Memory B cell (primary cell): ENCODE data around the gene GIMD1.
"Not testable (repeated sequence)": the region's sequence is repeated elsewhere in the genome, so short reads cannot be mapped to it uniquely, and the experiment has no call there.

Source experiments
- ATAC-seq: fragments of 150-1000 bp; cut with Tn5 transposase; 2 replicates; pipeline ENCODE4 v1.10.0; 2021; ENCODE audit warnings: low read depth, mild to moderate bottlenecking, moderate library complexity
- DNase-seq, 2 donors: peaks; one replicate each; pipeline ENCODE4 v3.0.0; 2022; ENCODE audit warnings: low spot score in 2 of 2
- H3K27ac Mint-ChIP-seq: one replicate; pipeline ENCODE4 v1.8.0; 2022; ENCODE audit warnings: mild to moderate bottlenecking, moderate library complexity, mixed read lengths
- H3K27me3 Mint-ChIP-seq: one replicate; pipeline ENCODE4 v1.8.0; 2022; ENCODE audit warnings: mixed read lengths
- H3K36me3 Mint-ChIP-seq: one replicate; pipeline ENCODE4 v1.8.0; 2022; ENCODE audit warnings: mild to moderate bottlenecking, mixed read lengths
- H3K4me1 Mint-ChIP-seq: one replicate; pipeline ENCODE4 v1.8.0; 2022; ENCODE audit warnings: mixed read lengths
- H3K4me3 Mint-ChIP-seq: one replicate; pipeline ENCODE4 v1.8.0; 2022; ENCODE audit warnings: mild to moderate bottlenecking, moderate library complexity, mixed read lengths
- H3K9me3 Mint-ChIP-seq: one replicate; pipeline ENCODE4 v1.8.0; 2022; ENCODE audit warnings: mixed read lengths

The GIMD1 gene

GRCh38 chr4:106368678-106369077 is at the start of gene GIMD1:
GIMD1 (minus strand) TSS chr4:106368778; CDS start chr4:106367435, 1,343 bp downstream.
- DNase-seq (no peak), ATAC-seq (no peak)
- Mint-ChIP-seq H3K36me3 (no peaks in the 10 kb centered on the region), H3K9me3 (no peaks in the 10 kb centered on the region), H3K4me1 (peaks cover 2% of the 10 kb centered on the region), H3K4me3 (no peak within 1 kb of the TSS), H3K27ac (no peak within 1 kb of the TSS), H3K27me3 (peaks cover 6% of the 10 kb centered on the region)

DNA sequence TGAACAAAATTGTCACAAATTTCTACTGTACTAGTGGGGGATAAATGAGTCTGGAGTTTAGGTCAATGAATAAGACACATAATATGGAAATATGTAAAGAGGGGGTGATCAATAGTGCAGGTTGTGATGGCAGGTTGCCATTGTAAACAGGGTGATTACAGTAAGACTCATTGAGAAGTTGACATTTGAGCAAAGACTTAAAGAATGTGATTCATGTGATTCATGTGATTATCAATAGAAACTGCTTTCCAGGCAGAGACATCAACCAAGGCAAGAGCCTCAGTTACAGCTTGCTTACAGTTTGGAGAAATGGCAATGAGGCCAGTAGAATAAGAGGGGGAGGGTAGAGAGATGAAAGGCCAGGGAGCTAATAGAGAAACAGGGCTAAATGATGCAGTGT is 45.8 kb upstream of the GIMD1 start:
- Mint-ChIP-seq H3K9me3 (no peaks in the 10 kb centered on the region), H3K27ac (no peak overlapping the region), H3K4me3 (no peak overlapping the region), H3K4me1 (no peaks in the 10 kb centered on the region), H3K27me3 (peaks cover 7% of the 10 kb centered on the region), H3K36me3 (no peaks in the 10 kb centered on the region)
- DNase-seq (no peak), ATAC-seq (no peak)

DNA sequence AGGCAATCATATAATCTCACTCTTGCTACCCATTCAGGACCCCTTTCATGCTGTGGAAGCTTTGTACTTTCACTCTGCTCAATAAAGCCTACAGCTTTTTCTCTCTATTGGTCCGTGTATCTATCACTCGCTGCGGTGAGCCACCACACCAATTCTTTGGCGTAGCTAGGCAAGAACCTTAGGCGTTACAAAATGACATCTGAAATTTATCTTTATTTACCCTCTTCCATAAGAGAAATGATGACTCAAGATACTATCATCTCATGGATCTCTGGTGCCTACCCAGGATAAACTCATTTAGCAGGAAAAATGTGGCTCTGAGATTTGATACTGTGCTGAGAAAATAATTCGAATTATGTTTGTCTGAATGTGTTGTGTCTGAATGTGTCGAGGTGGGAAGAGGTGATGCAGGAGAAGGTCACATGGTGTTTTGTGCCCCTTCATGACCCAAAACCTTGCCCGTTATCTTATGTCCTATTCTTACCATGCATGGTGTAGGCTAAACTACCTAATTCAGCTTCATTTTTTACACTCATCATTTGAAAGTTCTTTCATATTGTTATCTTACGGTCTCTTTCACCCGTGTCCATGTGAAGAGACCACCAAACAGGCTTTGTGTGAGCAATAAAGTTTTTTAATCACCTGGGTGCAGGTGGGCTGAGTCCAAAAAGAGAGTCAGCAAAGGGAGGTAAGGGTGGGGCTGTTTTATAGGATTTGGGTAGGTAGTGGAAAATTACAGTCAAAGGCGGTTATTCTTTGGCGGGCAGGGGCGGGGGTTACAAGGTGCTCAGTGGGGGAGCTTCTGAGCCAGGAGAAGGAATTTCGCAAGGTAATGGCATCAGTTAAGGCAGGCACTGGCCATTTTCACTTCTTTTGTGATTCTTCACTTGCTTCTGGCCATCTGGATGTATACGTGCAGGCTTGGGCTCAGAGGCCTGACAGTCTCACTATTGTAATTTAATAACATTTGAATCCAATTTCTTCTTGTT is 41.6 kb upstream of the GIMD1 start:
- Mint-ChIP-seq H3K36me3 (no peaks in the 10 kb centered on the region), H3K27me3 (peaks cover 10% of the 10 kb centered on the region), H3K4me3 (no peak overlapping the region), H3K4me1 (no peaks in the 10 kb centered on the region), H3K9me3 (peaks cover 6% of the 10 kb centered on the region), H3K27ac (no peak overlapping the region)
- no peak for DNase-seq
- no peak for ATAC-seq

DNA sequence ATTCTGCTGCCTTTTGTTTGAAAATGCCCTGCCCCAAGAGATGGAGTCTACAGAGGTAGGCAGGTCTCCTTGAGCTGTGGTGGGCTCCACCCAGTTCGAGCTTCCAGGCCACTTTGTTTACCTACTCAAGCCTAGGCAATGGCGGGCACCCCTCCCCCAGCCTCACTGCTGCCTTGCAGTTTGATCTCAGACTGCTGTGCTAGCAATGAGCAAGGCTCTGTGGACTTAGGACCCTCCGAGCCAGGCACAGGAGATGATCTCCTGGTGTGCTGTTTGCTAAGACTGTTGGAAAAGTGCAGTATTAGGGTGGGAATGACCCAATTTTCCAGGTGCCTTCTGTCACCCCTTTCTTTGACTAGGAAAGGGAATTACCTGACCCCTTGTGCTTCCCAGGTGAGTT is 39.4 kb upstream of the GIMD1 start:
- ATAC-seq, H3K27me3 Mint-ChIP-seq, H3K4me3 Mint-ChIP-seq, DNase-seq, H3K9me3 Mint-ChIP-seq, H3K27ac Mint-ChIP-seq, H3K4me1 Mint-ChIP-seq, H3K36me3 Mint-ChIP-seq: not testable (repeated sequence)

GRCh38 chr4:106401157-106401556 is 32.6 kb upstream of the GIMD1 start:
- no peaks in the 10 kb centered on the region for H3K27me3 Mint-ChIP-seq
- peaks cover 13% of the 10 kb centered on the region for H3K9me3 Mint-ChIP-seq
- DNase-seq (no peak), ATAC-seq (no peak)
- no peak overlapping the region for H3K27ac Mint-ChIP-seq
- peaks cover 5% of the 10 kb centered on the region for H3K36me3 Mint-ChIP-seq
- H3K4me3 Mint-ChIP-seq, result no peak overlapping the region
- H3K4me1 Mint-ChIP-seq, result no peaks in the 10 kb centered on the region

GRCh38 chr4:106398898-106399297 is 30.3 kb upstream of the GIMD1 start:
- H3K36me3 Mint-ChIP-seq, ATAC-seq, H3K4me3 Mint-ChIP-seq, DNase-seq, H3K27me3 Mint-ChIP-seq, H3K4me1 Mint-ChIP-seq, H3K27ac Mint-ChIP-seq: not testable (repeated sequence)
- H3K9me3 Mint-ChIP-seq, result peaks cover 16% of the 10 kb centered on the region

GRCh38 chr4:106395582-106395981 is 27.0 kb upstream of the GIMD1 start:
- ATAC-seq, result no peak
- Mint-ChIP-seq H3K27me3 (peaks cover 4% of the 10 kb centered on the region), H3K4me3 (no peak overlapping the region), H3K9me3 (peaks cover 16% of the 10 kb centered on the region), H3K27ac (no peak overlapping the region), H3K4me1 (no peaks in the 10 kb centered on the region), H3K36me3 (peaks cover 2% of the 10 kb centered on the region)
- DNase-seq, result no peak

DNA sequence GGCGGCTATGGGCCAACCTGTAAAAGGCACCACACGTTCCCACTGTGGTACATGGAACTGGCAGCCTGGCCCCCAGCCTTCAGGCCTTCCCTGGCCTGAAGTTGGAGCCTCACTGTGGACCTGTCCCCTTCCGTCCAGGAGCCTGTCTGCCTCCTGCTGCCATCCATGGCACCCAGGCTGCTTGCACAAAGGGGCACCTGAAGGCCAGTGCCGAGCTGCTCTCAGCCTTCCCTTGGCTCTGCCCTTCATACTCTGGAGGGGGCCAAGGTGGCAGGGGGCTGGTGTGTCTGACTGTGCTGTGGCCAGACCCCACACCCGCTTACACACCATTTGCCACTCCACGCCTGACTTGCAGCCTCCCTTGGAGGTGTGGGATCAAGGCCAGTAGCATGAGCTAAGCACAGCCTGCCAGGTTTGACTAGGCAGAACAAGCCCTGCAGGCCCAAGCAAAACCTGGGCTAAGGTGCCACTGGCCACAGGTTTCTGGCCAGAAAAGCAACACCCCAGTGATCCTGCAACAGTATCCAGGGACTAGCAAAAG is 17.3 kb upstream of the GIMD1 start:
- Mint-ChIP-seq H3K4me3 (no peak overlapping the region), H3K27ac (no peak overlapping the region), H3K36me3 (no peaks in the 10 kb centered on the region), H3K9me3 (peaks cover 5% of the 10 kb centered on the region), H3K4me1 (no peaks in the 10 kb centered on the region), H3K27me3 (peaks cover 2% of the 10 kb centered on the region)
- DNase-seq (no peak), ATAC-seq (no peak)

DNA sequence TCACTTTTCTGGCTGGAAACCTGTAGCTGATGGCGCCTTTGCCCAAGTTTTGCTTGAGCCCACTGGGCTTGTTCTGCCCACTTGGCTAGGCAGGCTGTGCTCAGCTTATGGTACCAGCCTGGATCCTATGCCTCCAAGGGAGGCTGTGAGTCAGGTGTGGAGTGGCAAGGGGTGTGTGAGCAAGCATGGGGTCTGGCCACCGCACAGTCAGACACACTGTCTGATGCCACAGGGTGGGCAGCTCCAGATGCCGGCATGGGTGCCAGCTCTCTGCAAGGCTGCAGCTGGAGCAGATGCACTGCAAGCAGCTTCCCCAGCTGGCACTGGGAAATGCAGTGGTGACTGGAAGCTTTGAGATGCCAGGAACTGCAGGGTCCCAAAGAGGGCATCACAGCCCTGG is 16.3 kb upstream of the GIMD1 start:
- DNase-seq (no peak), ATAC-seq (no peak)
- no peaks in the 10 kb centered on the region for H3K36me3 Mint-ChIP-seq
- no peak overlapping the region for H3K4me3 Mint-ChIP-seq
- peaks cover 5% of the 10 kb centered on the region for H3K9me3 Mint-ChIP-seq
- H3K4me1 Mint-ChIP-seq, result no peaks in the 10 kb centered on the region
- H3K27ac Mint-ChIP-seq, result no peak overlapping the region
- peaks cover 2% of the 10 kb centered on the region for H3K27me3 Mint-ChIP-seq

- DNase-seq, result no peak
- ATAC-seq, result no peak
- Mint-ChIP-seq H3K27ac (no peak overlapping the region), H3K36me3 (no peaks in the 10 kb centered on the region), H3K27me3 (peaks cover 7% of the 10 kb centered on the region), H3K4me3 (no peak overlapping the region), H3K9me3 (peaks cover 5% of the 10 kb centered on the region), H3K4me1 (no peaks in the 10 kb centered on the region)
These were observed 11.6 kb upstream of the GIMD1 start for GRCh38 chr4:106380179-106380578.

GRCh38 chr4:106373026-106373425 is 4.4 kb upstream of the GIMD1 start:
- no peak for ATAC-seq
- Mint-ChIP-seq H3K9me3 (no peaks in the 10 kb centered on the region), H3K4me3 (no peak overlapping the region), H3K27me3 (peaks cover 11% of the 10 kb centered on the region), H3K36me3 (no peaks in the 10 kb centered on the region), H3K4me1 (peaks cover 2% of the 10 kb centered on the region), H3K27ac (no peak overlapping the region)
- no peak for DNase-seq

DNA sequence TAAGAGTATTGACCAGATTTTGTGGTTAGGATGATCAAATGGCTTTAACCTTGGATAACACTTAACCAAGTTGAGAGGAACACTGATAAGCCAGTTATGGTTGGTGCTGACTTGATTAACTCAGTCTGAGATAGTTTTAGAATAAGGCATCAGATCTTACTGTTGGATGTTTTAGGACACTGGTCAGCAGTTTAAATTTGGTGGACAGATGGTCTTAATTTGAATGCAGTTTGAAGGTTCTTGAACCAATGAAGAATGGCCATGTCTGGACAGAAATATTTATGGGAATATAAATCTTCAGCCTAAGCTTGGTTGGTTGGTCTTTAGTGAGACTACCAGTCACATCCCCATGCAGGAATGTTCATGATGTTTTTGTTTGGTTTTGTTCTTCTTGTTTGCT is 2.6 kb upstream of the GIMD1 start:
- Mint-ChIP-seq H3K36me3 (no peaks in the 10 kb centered on the region), H3K27me3 (peaks cover 14% of the 10 kb centered on the region), H3K27ac (no peak overlapping the region), H3K9me3 (no peaks in the 10 kb centered on the region), H3K4me1 (peaks cover 2% of the 10 kb centered on the region), H3K4me3 (no peak overlapping the region)
- no peak for DNase-seq
- no peak for ATAC-seq

DNA sequence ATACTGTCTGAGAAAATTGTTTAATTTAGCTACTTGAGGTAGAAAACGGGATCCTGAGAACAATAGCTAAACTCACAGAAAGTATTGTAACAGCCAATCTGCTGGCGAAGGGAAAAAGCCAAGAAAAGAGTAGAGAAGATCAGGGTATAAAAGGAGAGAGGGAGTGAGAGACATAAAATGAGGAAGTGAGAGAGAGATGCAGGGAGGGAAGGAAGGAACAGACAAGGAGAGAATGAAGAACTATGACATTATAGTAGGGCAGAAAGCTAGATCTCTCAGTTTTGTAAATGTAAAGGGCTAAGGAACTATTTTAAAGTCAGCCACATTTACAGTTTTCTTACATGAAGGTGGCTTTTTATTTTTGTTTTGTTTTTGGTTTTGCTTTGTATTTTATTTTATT is 1.6 kb upstream of the GIMD1 start:
- no peak overlapping the region for H3K4me3 Mint-ChIP-seq
- H3K4me1 Mint-ChIP-seq, result peaks cover 2% of the 10 kb centered on the region
- DNase-seq, result no peak
- peaks cover 10% of the 10 kb centered on the region for H3K27me3 Mint-ChIP-seq
- H3K36me3 Mint-ChIP-seq, result no peaks in the 10 kb centered on the region
- no peaks in the 10 kb centered on the region for H3K9me3 Mint-ChIP-seq
- no peak for ATAC-seq
- H3K27ac Mint-ChIP-seq, result no peak overlapping the region

GRCh38 chr4:106369456-106370060 is 980 bp upstream of the GIMD1 start:
- Mint-ChIP-seq H3K4me1 (peaks cover 2% of the 10 kb centered on the region), H3K27ac (no peak overlapping the region), H3K36me3 (no peaks in the 10 kb centered on the region), H3K27me3 (peaks cover 9% of the 10 kb centered on the region), H3K9me3 (no peaks in the 10 kb centered on the region), H3K4me3 (no peak overlapping the region)
- no peak for DNase-seq
- ATAC-seq, result peak; percentile 37
